ENCODE results near the gene ITFG2. TPM values are rescaled to one million over a fixed set of nuclear protein-coding genes. Genes with fewer than 3 reads are reported as not detected.
"Not testable (repeated sequence)": the region's sequence is repeated elsewhere in the genome, so short reads cannot be mapped to it uniquely, and the experiment has no call there.

The ITFG2 gene
- total and polyA plus RNA-seq, 10 of the 15 experiments (the other 5 are each of a cell fraction or from before 2014, with no cell fraction given): 21.2 to 39.5 (median 25.9) TPM

GRCh38 chr12:2864198-2864597, 51.7 kb downstream of the ITFG2 start:
- no peak overlapping the region for H3K4me2 ChIP-seq (ENCODE audit: control insufficient read depth, insufficient read depth)
- H3K27ac ChIP-seq (ENCODE audit: control insufficient read depth, insufficient read depth): no peak overlapping the region
- H3K4me3 ChIP-seq: no peak overlapping the region
- no peaks in the 10 kb centered on the region for H4K20me1 ChIP-seq (ENCODE audit: control insufficient read depth, insufficient read depth)
- DNase-seq (ENCODE audit: low read depth, low spot score) (no peak), ATAC-seq (no peak), FAIRE-seq (no peak)
- H2AFZ ChIP-seq (ENCODE audit: control insufficient read depth, low read depth, low read length): no peak overlapping the region
- in situ Hi-C loops (cut with MboI): no loop called here
- H3K27me3 ChIP-seq (replicated peaks in 1 of 2; ENCODE audit: control insufficient read depth in 2 of 2, insufficient read depth in 2 of 2, low read length in 1 of 2): no peaks in the 10 kb centered on the region
- H3K9me3 ChIP-seq (replicated peaks; ENCODE audit: control insufficient read depth, insufficient read depth, low read length): no peaks in the 10 kb centered on the region
- H3K4me1 ChIP-seq (ENCODE audit: control insufficient read depth, insufficient read depth, low read length): no peaks in the 10 kb centered on the region; the same call in 1 of the 2 replicates
- BruUV-seq (replicated peaks): no TSS peak
- H3K79me2 ChIP-seq (ENCODE audit: control insufficient read depth, insufficient read depth, low read length): no peaks in the 10 kb centered on the region
- SMC1A ChIA-PET (ENCODE audit: uncharacterized antibody, unreplicated experiment): no interaction called here
- POLR2A ChIA-PET: no interaction called here
- TF ChIP-seq, protein P1, sequence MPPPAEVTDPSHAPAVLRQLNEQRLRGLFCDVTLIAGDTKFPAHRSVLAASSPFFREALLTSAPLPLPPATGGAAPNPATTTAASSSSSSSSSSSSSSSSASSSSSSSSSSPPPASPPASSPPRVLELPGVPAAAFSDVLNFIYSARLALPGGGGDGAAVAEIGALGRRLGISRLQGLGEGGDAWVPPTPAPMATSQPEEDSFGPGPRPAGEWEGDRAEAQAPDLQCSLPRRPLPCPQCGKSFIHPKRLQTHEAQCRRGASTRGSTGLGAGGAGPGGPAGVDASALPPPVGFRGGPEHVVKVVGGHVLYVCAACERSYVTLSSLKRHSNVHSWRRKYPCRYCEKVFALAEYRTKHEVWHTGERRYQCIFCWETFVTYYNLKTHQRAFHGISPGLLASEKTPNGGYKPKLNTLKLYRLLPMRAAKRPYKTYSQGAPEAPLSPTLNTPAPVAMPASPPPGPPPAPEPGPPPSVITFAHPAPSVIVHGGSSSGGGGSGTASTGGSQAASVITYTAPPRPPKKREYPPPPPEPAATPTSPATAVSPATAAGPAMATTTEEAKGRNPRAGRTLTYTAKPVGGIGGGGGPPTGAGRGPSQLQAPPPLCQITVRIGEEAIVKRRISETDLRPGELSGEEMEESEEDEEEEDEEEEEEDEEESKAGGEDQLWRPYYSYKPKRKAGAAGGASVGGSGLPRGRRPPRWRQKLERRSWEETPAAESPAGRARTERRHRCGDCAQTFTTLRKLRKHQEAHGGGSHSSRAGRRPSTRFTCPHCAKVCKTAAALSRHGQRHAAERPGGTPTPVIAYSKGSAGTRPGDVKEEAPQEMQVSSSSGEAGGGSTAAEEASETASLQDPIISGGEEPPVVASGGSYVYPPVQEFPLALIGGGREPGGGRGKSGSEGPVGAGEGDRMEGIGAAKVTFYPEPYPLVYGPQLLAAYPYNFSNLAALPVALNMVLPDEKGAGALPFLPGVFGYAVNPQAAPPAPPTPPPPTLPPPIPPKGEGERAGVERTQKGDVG (CRISPR knock-in tag; IDR thresholded peaks at IDR 0.05): no peak
- TF ChIP-seq, protein P2, sequence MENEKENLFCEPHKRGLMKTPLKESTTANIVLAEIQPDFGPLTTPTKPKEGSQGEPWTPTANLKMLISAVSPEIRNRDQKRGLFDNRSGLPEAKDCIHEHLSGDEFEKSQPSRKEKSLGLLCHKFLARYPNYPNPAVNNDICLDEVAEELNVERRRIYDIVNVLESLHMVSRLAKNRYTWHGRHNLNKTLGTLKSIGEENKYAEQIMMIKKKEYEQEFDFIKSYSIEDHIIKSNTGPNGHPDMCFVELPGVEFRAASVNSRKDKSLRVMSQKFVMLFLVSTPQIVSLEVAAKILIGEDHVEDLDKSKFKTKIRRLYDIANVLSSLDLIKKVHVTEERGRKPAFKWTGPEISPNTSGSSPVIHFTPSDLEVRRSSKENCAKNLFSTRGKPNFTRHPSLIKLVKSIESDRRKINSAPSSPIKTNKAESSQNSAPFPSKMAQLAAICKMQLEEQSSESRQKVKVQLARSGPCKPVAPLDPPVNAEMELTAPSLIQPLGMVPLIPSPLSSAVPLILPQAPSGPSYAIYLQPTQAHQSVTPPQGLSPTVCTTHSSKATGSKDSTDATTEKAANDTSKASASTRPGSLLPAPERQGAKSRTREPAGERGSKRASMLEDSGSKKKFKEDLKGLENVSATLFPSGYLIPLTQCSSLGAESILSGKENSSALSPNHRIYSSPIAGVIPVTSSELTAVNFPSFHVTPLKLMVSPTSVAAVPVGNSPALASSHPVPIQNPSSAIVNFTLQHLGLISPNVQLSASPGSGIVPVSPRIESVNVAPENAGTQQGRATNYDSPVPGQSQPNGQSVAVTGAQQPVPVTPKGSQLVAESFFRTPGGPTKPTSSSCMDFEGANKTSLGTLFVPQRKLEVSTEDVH (IDR thresholded peaks at IDR 0.05; ENCODE audit: low read depth, partially characterized antibody): no peak
- TF ChIP-seq ETV6 (conservative IDR thresholded peaks at IDR 0.05 in 1 of 2, IDR thresholded peaks at IDR 0.05 in 1 of 2; ENCODE audit: borderline replicate concordance in 1 of 2, low read depth in 1 of 2) (no peak), RELA (IDR thresholded peaks at IDR 0.05; ENCODE audit: borderline replicate concordance, partially characterized antibody) (no peak), ZSCAN29 (IDR thresholded peaks at IDR 0.05) (no peak), ZNF24 (IDR thresholded peaks at IDR 0.05) (no peak), CEBPB (IDR thresholded peaks at IDR 0.05; ENCODE audit: borderline replicate concordance in 1 of 2, low read depth in 2 of 2, low read length in 2 of 2) (no peak), FOXM1 (IDR thresholded peaks at IDR 0.05; ENCODE audit: low read depth, low read length) (no peak)
- over 99% methylated on average over 9 of the region's 9 CpGs for WGBS (ENCODE audit: insufficient coverage, insufficient replicate concordance, low lambda C conversion rate, missing lambda C conversion rate)
- intact Hi-C loops (cut with micrococcal nuclease; ENCODE audit: unreplicated experiment): no loop called here
- no peak overlapping the region for H3K9ac ChIP-seq (ENCODE audit: control insufficient read depth, insufficient read depth, low read length)
- RAD21 ChIA-PET (ENCODE audit: unreplicated experiment): no interaction called here
- CTCF ChIA-PET: interaction anchor here (1.1 kb wide), 1 partner anchor 52 kb away, joined by 3 read pairs; the partner anchor contains the start of gene ITFG2
- H3K36me3 ChIP-seq (ENCODE audit: control insufficient read depth in 2 of 2, insufficient read depth in 2 of 2, low read length in 1 of 2): peaks cover 28 to 37% of the 10 kb centered on the region in 2 experiments

GRCh38 chr12:2868986-2869632, 56.6 kb downstream of the ITFG2 start:
- 99% methylated on average over 9 of the region's 9 CpGs for WGBS (ENCODE audit: insufficient coverage, insufficient replicate concordance, low lambda C conversion rate, missing lambda C conversion rate)
- ChIA-PET SMC1A (ENCODE audit: uncharacterized antibody, unreplicated experiment) (interaction anchor here (1.6 kb wide), 1 partner anchor 9 kb away, joined by 4 read pairs; the partner anchor contains the start of genes FOXM1 and RHNO1), RAD21 (ENCODE audit: unreplicated experiment) (interaction anchor here (0.6 kb wide), 1 partner anchor 282 kb away, joined by 3 read pairs; no protein-coding TSS in a partner anchor), CTCF (interaction anchor here (0.6 to 2.7 kb wide), 2 partner anchors 9 to 25 kb away, joined by 3 to 13 read pairs; partner anchors contain the start of genes FOXM1 and RHNO1)
- FAIRE-seq; H3K27ac ChIP-seq (ENCODE audit: control insufficient read depth, insufficient read depth); POLR2A ChIA-PET; ATAC-seq; H3K4me1 ChIP-seq (ENCODE audit: control insufficient read depth, insufficient read depth, low read length); BruUV-seq (replicated peaks); H3K27me3 ChIP-seq (replicated peaks in 1 of 2; ENCODE audit: control insufficient read depth in 2 of 2, insufficient read depth in 2 of 2, low read length in 1 of 2); in situ Hi-C loops (cut with MboI); H3K79me2 ChIP-seq (ENCODE audit: control insufficient read depth, insufficient read depth, low read length); H2AFZ ChIP-seq (ENCODE audit: control insufficient read depth, low read depth, low read length); H3K9ac ChIP-seq (ENCODE audit: control insufficient read depth, insufficient read depth, low read length); H3K4me2 ChIP-seq (ENCODE audit: control insufficient read depth, insufficient read depth); intact Hi-C loops (cut with micrococcal nuclease; ENCODE audit: unreplicated experiment); H4K20me1 ChIP-seq (ENCODE audit: control insufficient read depth, insufficient read depth); H3K4me3 ChIP-seq; DNase-seq (ENCODE audit: low read depth, low spot score); H3K9me3 ChIP-seq (replicated peaks; ENCODE audit: control insufficient read depth, insufficient read depth, low read length): not testable (repeated sequence)
- H3K36me3 ChIP-seq (ENCODE audit: control insufficient read depth in 2 of 2, insufficient read depth in 2 of 2, low read length in 1 of 2): peaks cover 26 to 28% of the 10 kb centered on the region in 2 experiments

Measured in GM12878 (cell line).